Left lung (tissue), 10 donors: Measurements from ENCODE around the gene TRABD. TPM values are rescaled to one million over a fixed set of nuclear protein-coding genes. Genes with fewer than 3 reads are reported as not detected.

Source experiments
- ATAC-seq: fragments of 200-7000 bp; cut with Tn5 transposase; one replicate; pipeline ENCODE4 v1.9.1; 2020; ENCODE audit warnings: moderate library complexity
- DNase-seq, 4 donors: peaks; one replicate each; pipeline ENCODE4 v3.0.0-alpha.2; 2013 to 2020
- H3K27ac ChIP-seq, 2 donors: fragments of 200-600 bp; sonication (generic) in 1 of 2; one replicate each; pipeline versions ENCODE4 v1.5.0 to v1.8.0; 2020 to 2021
- H3K27me3 ChIP-seq, 2 donors: fragments of 200-600 bp; sonication (generic) in 1 of 2; one replicate each; pipeline versions ENCODE4 v1.5.0 to v1.8.0; 2020 to 2021
- H3K36me3 ChIP-seq, 2 donors: fragments of 200-600 bp; sonication (generic) in 1 of 2; one replicate each; pipeline versions ENCODE4 v1.5.0 to v1.8.0; 2020 to 2021
- H3K4me1 ChIP-seq, 2 donors: fragments of 200-600 bp; one replicate each; pipeline ENCODE4 v1.8.0; 2021
- H3K4me3 ChIP-seq, 2 donors: fragments of 200-600 bp; sonication (generic) in 1 of 2; one replicate each; pipeline versions ENCODE4 v1.5.0 to v1.8.0; 2020 to 2021; ENCODE audit warnings: mild to moderate bottlenecking in 1 of 2
- H3K9me3 ChIP-seq, 2 donors: fragments of 200-600 bp; sonication (generic) in 1 of 2; one replicate each; pipeline versions ENCODE4 v1.5.0 to v1.8.0; 2020 to 2021
- CTCF ChIP-seq, 2 donors: fragments of 200-600 bp; sonication (generic) in 1 of 2; IDR thresholded peaks; one replicate each; pipeline versions ENCODE4 v1.5.0 to v1.8.0; 2021; ENCODE audit warnings: antibody characterized with exemption in 2 of 2
- intact Hi-C, 2 donors: fragments of 100-400 bp; cut with DNase I; formaldehyde crosslinking; loops; one replicate each; pipeline versions ENCODE4 v1.11.2 to v1.14.2; 2022
- polyA plus RNA-seq, 6 donors: library from polyadenylated mRNA; unstranded; fragments of 120-200 nt; gene quantifications; one replicate each; pipeline ENCODE4 v1.2.1, GENCODE V29; 2013; ENCODE audit not compliant: insufficient read length in 6 of 6
- total RNA-seq, 2 donors: library from RNA; stranded (reverse); fragmentation: NEBNext Ultra II Directional; extraction: Animal tissue kit (Norgen Biotek cat#: 25700); gene quantifications; one replicate each; pipeline ENCODE4 v1.2.1, GENCODE V29; 2021
- donor health status: DM: no; HTN: yes; CAD: no.
- donor health status: DM: no; HTN: no; CAD: no.

Gene TRABD
- total and polyA plus RNA-seq, 8 donors = 16.0 to 54.2 (median 24.4) TPM

- ATAC-seq (no peak), DNase-seq (no peak)
- Histone ChIP-seq H3K27me3 (peaks cover 0 to 15% of the 10 kb centered on the region in 2 donors), H3K9me3 (no peaks in the 10 kb centered on the region), H3K36me3 (no peaks in the 10 kb centered on the region), H3K4me1 (peaks cover 0 to 8% of the 10 kb centered on the region in 2 donors), H3K4me3 (no peak overlapping the region), H3K27ac (no peak overlapping the region)
- no peak for TF ChIP-seq CTCF (IDR thresholded peaks at IDR 0.05)
- intact Hi-C loops = no loop called here
Observed at GRCh38 chr22:50138988-50139387, 46.7 kb upstream of the TRABD start.

- intact Hi-C loops = no loop called here
- H3K36me3 ChIP-seq = no peaks in the 10 kb centered on the region
- no peak overlapping the region for H3K4me3 ChIP-seq
- no peak for ATAC-seq
- DNase-seq = no peak
- H3K9me3 ChIP-seq = no peaks in the 10 kb centered on the region
- H3K4me1 ChIP-seq = peaks cover 0 to 8% of the 10 kb centered on the region in 2 donors
- peaks cover 0 to 15% of the 10 kb centered on the region in 2 donors for H3K27me3 ChIP-seq
- H3K27ac ChIP-seq = no peak overlapping the region
- TF ChIP-seq CTCF (IDR thresholded peaks at IDR 0.05) = no peak
Observed at GRCh38 chr22:50139843-50140415, 45.8 kb upstream of the TRABD start.

DNA sequence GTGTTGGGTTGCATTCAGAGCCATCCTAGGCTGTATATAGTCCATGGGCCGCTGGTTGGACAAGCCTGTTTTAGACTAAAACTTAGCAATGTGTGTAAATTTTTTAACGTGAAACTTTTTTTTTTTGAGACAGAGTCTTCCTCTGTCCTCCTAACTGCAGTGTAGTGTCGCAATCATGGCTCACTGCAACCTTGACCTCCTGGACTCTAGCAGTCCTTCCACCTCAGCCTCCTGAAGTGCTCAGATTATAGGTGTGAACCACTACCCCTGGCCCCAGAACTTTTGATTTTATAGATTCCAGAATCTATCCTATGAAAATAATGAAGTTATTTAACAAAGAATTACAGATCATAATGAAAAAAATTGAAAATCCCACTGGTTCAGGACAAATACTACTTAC is 45.1 kb upstream of the TRABD start:
- Histone ChIP-seq H3K4me1 (peaks cover 0 to 8% of the 10 kb centered on the region in 2 donors), H3K27ac (no peak overlapping the region), H3K27me3 (peaks cover 0 to 16% of the 10 kb centered on the region in 2 donors), H3K4me3 (no peak overlapping the region), H3K9me3 (no peaks in the 10 kb centered on the region), H3K36me3 (no peaks in the 10 kb centered on the region)
- ATAC-seq (no peak), DNase-seq (no peak)
- intact Hi-C loops = no loop called here
- no peak for TF ChIP-seq CTCF (IDR thresholded peaks at IDR 0.05)

GRCh38 chr22:50141462-50141861 is 44.3 kb upstream of the TRABD start:
- Histone ChIP-seq H3K9me3 (no peaks in the 10 kb centered on the region), H3K27ac (no peak overlapping the region), H3K4me3 (no peak overlapping the region), H3K36me3 (no peaks in the 10 kb centered on the region), H3K27me3 (peaks cover 0 to 24% of the 10 kb centered on the region in 2 donors), H3K4me1 (peaks cover 2 to 12% of the 10 kb centered on the region in 2 donors)
- no peak for ATAC-seq
- intact Hi-C loops = no loop called here
- TF ChIP-seq CTCF (IDR thresholded peaks at IDR 0.05) = no peak
- no peak for DNase-seq

- intact Hi-C loops = no loop called here
- ATAC-seq = peak; percentile 8
- TF ChIP-seq CTCF (IDR thresholded peaks at IDR 0.05) = no peak
Observed at GRCh38 chr22:50141891-50142363, 43.8 kb upstream of the TRABD start.

More at GRCh38 chr22:50141891-50142363, 43.8 kb upstream of the TRABD start:
- DNase-seq = peak in 2 of 4 donors; percentile 77 to 80
- peaks cover 4 to 16% of the 10 kb centered on the region in 2 donors for H3K4me1 ChIP-seq
- peaks cover 0 to 26% of the 10 kb centered on the region in 2 donors for H3K27me3 ChIP-seq
- no peak overlapping the region for H3K27ac ChIP-seq
- no peak overlapping the region for H3K4me3 ChIP-seq
- H3K9me3 ChIP-seq = no peaks in the 10 kb centered on the region
- H3K36me3 ChIP-seq = no peaks in the 10 kb centered on the region
